Measurements from ENCODE around the gene TXLNB. TPM values are rescaled to one million over a fixed set of nuclear protein-coding genes. Genes with fewer than 3 reads are reported as not detected.

Gene TXLNB
- polyA plus RNA-seq, 1 experiment = 0.44 TPM

- DNase-seq (ENCODE audit: low read depth) = no peak
- TF ChIP-seq CTCF (IDR thresholded peaks at IDR 0.05; ENCODE audit: insufficient read depth, low read depth, low read length) = no peak
- Histone ChIP-seq H3K36me3 (ENCODE audit: control insufficient read depth, insufficient read depth, low read length) (no peaks in the 10 kb centered on the region), H3K27me3 (ENCODE audit: control insufficient read depth, insufficient read depth, low read length) (no peaks in the 10 kb centered on the region), H3K4me3 (ENCODE audit: low read depth, low read length) (no peak overlapping the region)
- ChIA-PET CTCF (no interaction called here), POLR2A (no interaction called here)
Measured at GRCh38 chr6:139247618-139248017, 44.2 kb downstream of the TXLNB start.

- no peak overlapping the region for H3K4me3 ChIP-seq (ENCODE audit: low read depth, low read length)
- H3K27me3 ChIP-seq (ENCODE audit: control insufficient read depth, insufficient read depth, low read length) = no peaks in the 10 kb centered on the region
- CTCF ChIA-PET = no interaction called here
- POLR2A ChIA-PET = no interaction called here
- no peak for TF ChIP-seq CTCF (IDR thresholded peaks at IDR 0.05; ENCODE audit: insufficient read depth, low read depth, low read length)
- no peaks in the 10 kb centered on the region for H3K36me3 ChIP-seq (ENCODE audit: control insufficient read depth, insufficient read depth, low read length)
- no peak for DNase-seq (ENCODE audit: low read depth)
Measured at GRCh38 chr6:139243536-139243935, 48.3 kb downstream of the TXLNB start.

- no peaks in the 10 kb centered on the region for H3K27me3 ChIP-seq (ENCODE audit: control insufficient read depth, insufficient read depth, low read length)
- DNase-seq (ENCODE audit: low read depth) = no peak
- H3K36me3 ChIP-seq (ENCODE audit: control insufficient read depth, insufficient read depth, low read length) = no peaks in the 10 kb centered on the region
- POLR2A ChIA-PET = no interaction called here
- H3K4me3 ChIP-seq (ENCODE audit: low read depth, low read length) = no peak overlapping the region
- CTCF ChIA-PET = interaction anchor here (0.8 kb wide), 1 partner anchor 8 kb away, joined by 3 read pairs; no protein-coding TSS in a partner anchor
- TF ChIP-seq CTCF (IDR thresholded peaks at IDR 0.05; ENCODE audit: insufficient read depth, low read depth, low read length) = no peak
Measured at GRCh38 chr6:139242457-139243240, 49.1 kb downstream of the TXLNB start.

- no peak for DNase-seq (ENCODE audit: low read depth)
- ChIA-PET CTCF (interaction anchor here (0.6 to 1.7 kb wide), 4 partner anchors 10 to 124 kb away, joined by 3 to 5 read pairs (median 4); no protein-coding TSS in a partner anchor), POLR2A (no interaction called here)
Measured at GRCh38 chr6:139240161-139241010, 51.4 kb downstream of the TXLNB start.

More at GRCh38 chr6:139240161-139241010, 51.4 kb downstream of the TXLNB start:
- no peaks in the 10 kb centered on the region for H3K27me3 ChIP-seq (ENCODE audit: control insufficient read depth, insufficient read depth, low read length)
- no peaks in the 10 kb centered on the region for H3K36me3 ChIP-seq (ENCODE audit: control insufficient read depth, insufficient read depth, low read length)
- no peak for TF ChIP-seq CTCF (IDR thresholded peaks at IDR 0.05; ENCODE audit: insufficient read depth, low read depth, low read length)
- no peak overlapping the region for H3K4me3 ChIP-seq (ENCODE audit: low read depth, low read length)

All from BJ (cell line).